Neural progenitor cell (in vitro differentiated cells): ENCODE data around the gene DNAH7. TPM values are rescaled to one million over a fixed set of nuclear protein-coding genes. Genes with fewer than 3 reads are reported as not detected.

Source experiments
- DNase-seq: peaks from one replicate; pipeline ENCODE4 v3.0.0-alpha.2; 2016; ENCODE audit warnings: low spot score
- H2AFZ ChIP-seq: fragments of 200-600 bp; sonication (generic); replicated peaks from 2 replicates; pipeline ENCODE4 v1.6.1; 2016; ENCODE audit warnings: antibody characterized with exemption
- H3F3A ChIP-seq: fragments of 200-600 bp; sonication (generic); 2 replicates; pipeline ENCODE4 v1.6.1; 2016; ENCODE audit warnings: antibody characterized with exemption, low read depth
- H3K27ac ChIP-seq: fragments of 200-600 bp; sonication (generic); 2 replicates; pipeline ENCODE4 v1.5.1; 2016; ENCODE audit warnings: mild to moderate bottlenecking
- H3K27me3 ChIP-seq: fragments of 200-600 bp; sonication (generic); 2 replicates; pipeline ENCODE4 v1.6.1; 2016; ENCODE audit warnings: mild to moderate bottlenecking, moderate library complexity
- H3K36me3 ChIP-seq: fragments of 200-600 bp; sonication (generic); 2 replicates; pipeline ENCODE4 v1.5.1; 2016
- H3K4me1 ChIP-seq: fragments of 200-600 bp; sonication (generic); 2 replicates; pipeline ENCODE4 v1.6.1; 2016; ENCODE audit warnings: mixed run types
- H3K4me2 ChIP-seq: fragments of 200-600 bp; sonication (generic); 2 replicates; pipeline ENCODE4 v1.6.1; 2016
- H3K4me3 ChIP-seq: fragments of 200-600 bp; sonication (generic); 2 replicates; pipeline ENCODE4 v1.5.1; 2016
- H3K79me2 ChIP-seq: fragments of 200-600 bp; sonication (generic); 2 replicates; pipeline ENCODE4 v1.6.1; 2016; ENCODE audit warnings: low read depth
- H3K9ac ChIP-seq: fragments of 200-600 bp; sonication (generic); 2 replicates; pipeline ENCODE4 v1.6.1; 2016
- H3K9me3 ChIP-seq: fragments of 200-600 bp; sonication (generic); 2 replicates; pipeline ENCODE4 v1.5.1; 2016; ENCODE audit warnings: low read depth
- H4K20me1 ChIP-seq: fragments of 200-600 bp; sonication (generic); 2 replicates; pipeline ENCODE4 v1.6.1; 2016; ENCODE audit warnings: low read depth
- H3K27ac Mint-ChIP-seq: 3 replicates; pipeline ENCODE4 v1.8.0; 2021; ENCODE audit warnings: mixed read lengths
- H3K27me3 Mint-ChIP-seq: 2 replicates; pipeline ENCODE4 v1.8.0; 2022; ENCODE audit warnings: low read depth, mild to moderate bottlenecking, inconsistent platforms, moderate library complexity, mixed read lengths; ENCODE audit not compliant: insufficient read depth
- H3K36me3 Mint-ChIP-seq: 3 replicates; pipeline ENCODE4 v1.8.0; 2021; ENCODE audit warnings: mixed read lengths
- H3K4me1 Mint-ChIP-seq: 3 replicates; pipeline ENCODE4 v1.8.0; 2021; ENCODE audit warnings: mixed read lengths
- H3K4me3 Mint-ChIP-seq: 3 replicates; pipeline ENCODE4 v1.8.0; 2021; ENCODE audit warnings: mild to moderate bottlenecking, moderate library complexity, mixed read lengths
- H3K9me3 Mint-ChIP-seq: 3 replicates; pipeline ENCODE4 v1.8.0; 2020; ENCODE audit warnings: mixed read lengths
- EZH2 ChIP-seq: fragments of 200-600 bp; sonication (generic); IDR thresholded peaks from 2 replicates; pipeline ENCODE4 v1.6.1; 2017; ENCODE audit warnings: antibody characterized with exemption, mild to moderate bottlenecking, moderate library complexity
- EZH2phosphoT487 ChIP-seq: fragments of 200-600 bp; sonication (generic); IDR thresholded peaks from 2 replicates; pipeline ENCODE4 v1.6.1; 2017; ENCODE audit warnings: antibody characterized with exemption
- total RNA-seq: library from RNA; depleted of rRNA; stranded (reverse); fragments of >200 nt; gene quantifications from 2 replicates; pipeline ENCODE4 v1.2.3, GENCODE V29; 2015; ENCODE audit warnings: low replicate concordance
- TF ChIP-seq, protein P1 (sequence below): fragments of 200-600 bp; sonication (generic); IDR thresholded peaks from 2 replicates; pipeline ENCODE4 v1.5.1; 2017; ENCODE audit warnings: antibody characterized with exemption, mild to moderate bottlenecking

Gene DNAH7
- total RNA-seq, 1 donor from 2014 or later, result 0.49 TPM

DNA sequence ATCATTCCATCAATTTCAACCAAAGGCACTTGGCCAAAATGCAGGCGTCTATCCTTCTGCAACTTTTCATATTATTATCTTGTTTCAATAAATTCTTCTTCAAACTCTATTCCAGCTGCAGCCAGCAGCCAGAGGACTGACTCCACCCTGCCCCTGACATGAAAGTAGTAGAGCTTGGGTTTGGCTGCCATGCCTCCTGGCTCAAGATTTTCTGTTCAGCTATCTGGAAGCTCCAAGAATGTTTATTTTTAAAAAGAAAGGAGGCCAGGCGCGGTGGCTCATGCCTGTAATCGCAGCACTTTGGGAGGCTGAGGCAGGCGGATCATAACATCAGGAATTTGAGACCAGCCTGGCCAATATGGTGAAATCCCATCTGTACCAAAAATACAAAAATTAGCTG lies 4.9 kb downstream of the DNAH7 start:
- Mint-ChIP-seq H3K36me3 (no peaks in the 10 kb centered on the region), H3K27me3 (no peaks in the 10 kb centered on the region), H3K4me1 (peaks cover 6% of the 10 kb centered on the region), H3K27ac (no peak overlapping the region), H3K4me3 (no peak overlapping the region), H3K9me3 (no peaks in the 10 kb centered on the region)
- DNase-seq, result no peak
- Histone ChIP-seq H3K4me3 (no peak overlapping the region), H3F3A (peaks cover 6% of the 10 kb centered on the region), H3K27ac (no peak overlapping the region), H3K27me3 (no peaks in the 10 kb centered on the region), H3K36me3 (no peaks in the 10 kb centered on the region), H3K4me1 (no peaks in the 10 kb centered on the region), H3K9ac (no peak overlapping the region), H3K4me2 (no peak overlapping the region), H3K9me3 (no peaks in the 10 kb centered on the region), H3K79me2 (no peaks in the 10 kb centered on the region), H2AFZ (no peak overlapping the region), H4K20me1 (no peaks in the 10 kb centered on the region)
- TF ChIP-seq EZH2phosphoT487 (no peak), EZH2 (no peak)
- TF ChIP-seq, protein P1, sequence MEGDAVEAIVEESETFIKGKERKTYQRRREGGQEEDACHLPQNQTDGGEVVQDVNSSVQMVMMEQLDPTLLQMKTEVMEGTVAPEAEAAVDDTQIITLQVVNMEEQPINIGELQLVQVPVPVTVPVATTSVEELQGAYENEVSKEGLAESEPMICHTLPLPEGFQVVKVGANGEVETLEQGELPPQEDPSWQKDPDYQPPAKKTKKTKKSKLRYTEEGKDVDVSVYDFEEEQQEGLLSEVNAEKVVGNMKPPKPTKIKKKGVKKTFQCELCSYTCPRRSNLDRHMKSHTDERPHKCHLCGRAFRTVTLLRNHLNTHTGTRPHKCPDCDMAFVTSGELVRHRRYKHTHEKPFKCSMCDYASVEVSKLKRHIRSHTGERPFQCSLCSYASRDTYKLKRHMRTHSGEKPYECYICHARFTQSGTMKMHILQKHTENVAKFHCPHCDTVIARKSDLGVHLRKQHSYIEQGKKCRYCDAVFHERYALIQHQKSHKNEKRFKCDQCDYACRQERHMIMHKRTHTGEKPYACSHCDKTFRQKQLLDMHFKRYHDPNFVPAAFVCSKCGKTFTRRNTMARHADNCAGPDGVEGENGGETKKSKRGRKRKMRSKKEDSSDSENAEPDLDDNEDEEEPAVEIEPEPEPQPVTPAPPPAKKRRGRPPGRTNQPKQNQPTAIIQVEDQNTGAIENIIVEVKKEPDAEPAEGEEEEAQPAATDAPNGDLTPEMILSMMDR, result no peak

DNA sequence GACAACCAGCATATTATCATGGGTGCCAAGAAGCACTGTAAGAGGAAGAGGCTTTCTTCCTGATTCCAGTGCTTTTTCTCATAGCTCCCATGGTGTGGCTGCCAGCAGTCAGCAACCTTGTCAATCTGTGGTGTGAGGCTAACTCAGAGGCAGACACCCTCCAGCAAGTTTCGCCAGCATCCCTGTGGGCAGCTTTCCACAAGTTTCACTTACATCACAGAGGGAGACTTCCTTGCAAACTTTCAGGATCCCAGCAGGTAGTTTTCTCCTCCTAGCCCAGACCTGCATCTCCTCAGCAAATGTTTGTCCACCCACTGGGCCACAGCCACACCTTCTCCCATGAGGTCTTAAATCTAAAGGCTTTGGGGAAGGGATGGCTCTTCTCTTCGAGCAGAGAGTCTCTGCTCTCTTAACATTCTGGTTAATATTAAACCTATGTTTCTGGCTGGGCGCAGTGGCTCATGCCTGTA lies 9.1 kb downstream of the DNAH7 start:
- Histone ChIP-seq H4K20me1 (no peaks in the 10 kb centered on the region), H3K4me2 (no peak overlapping the region), H3K27me3 (no peaks in the 10 kb centered on the region), H3K36me3 (no peaks in the 10 kb centered on the region), H3F3A (peaks cover 3% of the 10 kb centered on the region), H3K4me1 (no peaks in the 10 kb centered on the region), H3K9me3 (no peaks in the 10 kb centered on the region), H3K4me3 (no peak overlapping the region), H3K9ac (no peak overlapping the region), H3K79me2 (no peaks in the 10 kb centered on the region), H3K27ac (no peak overlapping the region), H2AFZ (peak overlapping the region; percentile 50)
- TF ChIP-seq, protein P1, result no peak
- TF ChIP-seq EZH2phosphoT487 (no peak), EZH2 (no peak)
- H3K27ac Mint-ChIP-seq, result no peak overlapping the region
- H3K9me3 Mint-ChIP-seq, result no peaks in the 10 kb centered on the region
- H3K36me3 Mint-ChIP-seq, result peaks cover 7% of the 10 kb centered on the region
- no peak for DNase-seq
- H3K4me1 Mint-ChIP-seq, result no peaks in the 10 kb centered on the region
- no peak overlapping the region for H3K4me3 Mint-ChIP-seq
- H3K27me3 Mint-ChIP-seq, result no peaks in the 10 kb centered on the region

DNA sequence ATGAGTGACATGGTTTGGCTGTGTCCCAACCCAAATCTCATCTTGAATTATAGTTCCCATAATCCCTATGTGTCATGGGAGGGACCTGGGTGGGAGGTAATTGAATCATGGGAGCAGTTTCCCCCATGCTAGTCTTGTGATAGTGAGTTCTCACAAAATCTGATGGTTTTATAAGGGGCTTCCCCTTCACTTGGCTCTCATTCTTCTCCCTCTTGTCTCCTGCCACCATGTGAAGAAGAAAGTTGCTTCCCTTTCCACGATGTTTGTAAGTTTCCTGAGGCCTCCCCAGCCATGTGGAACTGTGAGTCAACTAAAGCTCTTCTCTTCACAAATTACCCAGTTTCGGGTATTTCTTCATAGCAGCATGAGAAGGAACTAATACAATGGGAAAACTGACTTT lies 14.0 kb downstream of the DNAH7 start:
- peaks cover 9% of the 10 kb centered on the region for H3K36me3 Mint-ChIP-seq
- Histone ChIP-seq H3K36me3 (no peaks in the 10 kb centered on the region), H3K27me3 (no peaks in the 10 kb centered on the region), H3K79me2 (no peaks in the 10 kb centered on the region), H3K27ac (no peak overlapping the region), H3K9me3 (no peaks in the 10 kb centered on the region), H3F3A (peaks cover 3% of the 10 kb centered on the region), H3K4me1 (no peaks in the 10 kb centered on the region), H3K4me2 (no peak overlapping the region), H2AFZ (no peak overlapping the region), H4K20me1 (no peaks in the 10 kb centered on the region), H3K9ac (no peak overlapping the region), H3K4me3 (no peak overlapping the region)
- no peaks in the 10 kb centered on the region for H3K27me3 Mint-ChIP-seq
- TF ChIP-seq EZH2 (no peak), EZH2phosphoT487 (no peak)
- H3K9me3 Mint-ChIP-seq, result no peaks in the 10 kb centered on the region
- peaks cover 2% of the 10 kb centered on the region for H3K4me1 Mint-ChIP-seq
- no peak overlapping the region for H3K4me3 Mint-ChIP-seq
- DNase-seq, result no peak
- H3K27ac Mint-ChIP-seq, result no peak overlapping the region

DNA sequence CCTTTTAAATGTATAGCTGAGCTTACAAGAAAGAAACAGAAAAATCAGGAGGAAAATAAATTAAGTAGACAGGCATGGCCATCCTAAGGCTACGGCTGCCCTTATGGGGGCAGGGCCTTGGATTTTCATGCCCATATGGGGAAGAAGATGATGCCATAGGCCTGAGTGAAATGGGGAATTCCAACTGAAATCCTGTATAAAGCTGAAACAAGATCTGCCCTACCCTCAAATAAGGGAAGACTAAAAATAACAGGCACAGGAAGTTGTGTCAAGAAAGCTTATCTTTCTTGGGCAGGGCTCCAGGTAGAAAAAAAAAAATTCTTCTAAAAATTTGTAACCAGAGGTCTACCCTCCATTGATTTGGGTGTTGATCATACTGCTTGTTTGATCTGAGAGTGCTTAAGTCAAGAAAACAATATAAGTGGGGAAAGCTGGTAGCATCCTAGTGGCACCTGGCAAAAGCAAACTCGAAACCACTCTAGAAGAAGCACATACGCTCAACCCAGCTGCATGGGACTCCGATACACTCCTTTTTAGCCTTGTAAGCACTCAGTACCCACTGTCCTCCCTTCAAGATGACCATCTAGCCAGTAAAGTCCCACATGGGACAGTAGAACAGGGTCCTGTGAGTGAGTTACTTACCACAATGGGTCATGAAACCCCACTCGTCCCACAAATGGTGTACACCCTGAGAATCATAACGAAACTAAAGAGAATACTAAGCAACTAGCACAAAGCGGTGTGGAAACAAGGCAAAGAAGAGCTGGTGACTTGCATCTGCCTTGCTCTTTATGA lies 22.3 kb downstream of the DNAH7 start:
- no peak overlapping the region for H3K4me2 ChIP-seq
- H3K9me3 ChIP-seq, result no peaks in the 10 kb centered on the region
- no peaks in the 10 kb centered on the region for H3K36me3 ChIP-seq
- Mint-ChIP-seq H3K27me3 (peaks cover 2% of the 10 kb centered on the region), H3K36me3 (peaks cover 8% of the 10 kb centered on the region), H3K9me3 (no peaks in the 10 kb centered on the region), H3K4me3 (no peak overlapping the region), H3K27ac (no peak overlapping the region), H3K4me1 (no peaks in the 10 kb centered on the region)
- no peaks in the 10 kb centered on the region for H3F3A ChIP-seq
- H3K4me1 ChIP-seq, result no peaks in the 10 kb centered on the region
- no peak overlapping the region for H3K4me3 ChIP-seq
- no peaks in the 10 kb centered on the region for H4K20me1 ChIP-seq
- no peak for DNase-seq
- no peak overlapping the region for H3K9ac ChIP-seq
- TF ChIP-seq EZH2 (no peak), EZH2phosphoT487 (no peak)
- TF ChIP-seq, protein P1, result no peak
- peak overlapping the region; percentile 13 for H2AFZ ChIP-seq
- H3K27me3 ChIP-seq, result no peaks in the 10 kb centered on the region
- H3K27ac ChIP-seq, result no peak overlapping the region
- no peaks in the 10 kb centered on the region for H3K79me2 ChIP-seq
